H9 (cell line): Measurements from ENCODE around the gene TNFAIP2. TPM values are rescaled to one million over a fixed set of nuclear protein-coding genes. Genes with fewer than 3 reads are reported as not detected.

Experiments
- DNase-seq: peaks from one replicate; pipeline ENCODE4 v3.0.0-alpha.2; 2017
- H2AFZ ChIP-seq: one replicate; pipeline ENCODE4 v1.6.1; 2013; ENCODE audit warnings: mild to moderate bottlenecking, low read length, control low read depth, moderate library complexity
- H2AK5ac ChIP-seq: 2 replicates; pipeline ENCODE4 v1.6.1; 2013; ENCODE audit warnings: low read length, control low read depth, mixed read lengths; ENCODE audit not compliant: insufficient read length
- H2BK120ac ChIP-seq: one replicate; pipeline ENCODE4 v1.6.1; 2013; ENCODE audit warnings: low read depth, mild to moderate bottlenecking, low read length, control low read depth, inconsistent platforms; ENCODE audit not compliant: poor library complexity, severe bottlenecking
- H2BK12ac ChIP-seq: 2 replicates; pipeline ENCODE4 v1.6.1; 2013; ENCODE audit warnings: low read length, control low read depth, mixed read lengths, low read depth; ENCODE audit not compliant: insufficient read length
- H2BK15ac ChIP-seq: 2 replicates; pipeline ENCODE4 v1.6.1; 2013; ENCODE audit warnings: low read depth, low read length, control low read depth
- H2BK20ac ChIP-seq: one replicate; pipeline ENCODE4 v1.6.1; 2013; ENCODE audit warnings: low read depth, mild to moderate bottlenecking, low read length, control low read depth, inconsistent platforms; ENCODE audit not compliant: poor library complexity, severe bottlenecking
- H2BK5ac ChIP-seq: 2 replicates; pipeline ENCODE4 v1.6.1; 2013; ENCODE audit warnings: low read length, control low read depth, mixed read lengths; ENCODE audit not compliant: insufficient read length
- H3K14ac ChIP-seq: 2 replicates; pipeline ENCODE4 v1.6.1; 2013; ENCODE audit warnings: low read length, control low read depth; ENCODE audit not compliant: insufficient read depth
- H3K18ac ChIP-seq: 2 replicates; pipeline ENCODE4 v1.6.1; 2013; ENCODE audit warnings: low read depth, mild to moderate bottlenecking, mixed read lengths, low read length, control low read depth; ENCODE audit not compliant: insufficient read length
- H3K23ac ChIP-seq: 2 replicates; pipeline ENCODE4 v1.6.1; 2013; ENCODE audit warnings: low read length, control low read depth, mixed read lengths, low read depth; ENCODE audit not compliant: insufficient read length
- H3K23me2 ChIP-seq: 2 replicates; pipeline ENCODE4 v1.6.1; 2013; ENCODE audit warnings: low read depth, mild to moderate bottlenecking, mixed read lengths, low read length, control low read depth; ENCODE audit not compliant: insufficient read length, poor library complexity, severe bottlenecking
- H3K27ac ChIP-seq: 2 replicates; pipeline ENCODE4 v1.5.1; 2013; ENCODE audit warnings: low read length, control low read depth, mixed read lengths, low read depth; ENCODE audit not compliant: insufficient read length
- H3K27me3 ChIP-seq: 2 replicates; pipeline ENCODE4 v1.6.1; 2013; ENCODE audit warnings: low read length, control low read depth, inconsistent platforms; ENCODE audit not compliant: insufficient read depth
- H3K4ac ChIP-seq: 2 replicates; pipeline ENCODE4 v1.6.1; 2013; ENCODE audit warnings: low read depth, mild to moderate bottlenecking, control low read depth, inconsistent platforms, low read length, moderate library complexity
- H3K4me1 ChIP-seq: 2 replicates; pipeline ENCODE4 v1.6.1; 2013; ENCODE audit warnings: low read length, control low read depth, inconsistent platforms; ENCODE audit not compliant: insufficient read depth
- H3K4me2 ChIP-seq: 2 replicates; pipeline ENCODE4 v1.6.1; 2013; ENCODE audit warnings: low read length, control low read depth, mixed read lengths; ENCODE audit not compliant: insufficient read length, insufficient read depth
- H3K56ac ChIP-seq: 2 replicates; pipeline ENCODE4 v1.6.1; 2013; ENCODE audit warnings: low read depth, mild to moderate bottlenecking, mixed read lengths, low read length, control low read depth; ENCODE audit not compliant: insufficient read length
- H3K79me1 ChIP-seq: 2 replicates; pipeline ENCODE4 v1.6.1; 2013; ENCODE audit warnings: low read depth, mild to moderate bottlenecking, moderate library complexity, low read length, control low read depth, inconsistent platforms; ENCODE audit not compliant: insufficient read depth, poor library complexity, severe bottlenecking
- H3K79me2 ChIP-seq: 2 replicates; pipeline ENCODE4 v1.6.1; 2013; ENCODE audit warnings: low read length, control low read depth, inconsistent platforms; ENCODE audit not compliant: insufficient read depth
- H3K9ac ChIP-seq: 2 replicates; pipeline ENCODE4 v1.6.1; 2013; ENCODE audit warnings: low read length, control low read depth, mixed read lengths; ENCODE audit not compliant: insufficient read length; ENCODE audit errors: extremely low read depth
- H3K9me3 ChIP-seq: one replicate; pipeline ENCODE4 v1.6.1; 2013; ENCODE audit warnings: low read depth, low read length, inconsistent platforms; ENCODE audit not compliant: control insufficient read depth
- H3T11ph ChIP-seq: one replicate; pipeline ENCODE4 v1.6.1; 2013; ENCODE audit warnings: mild to moderate bottlenecking, low read length, control low read depth, inconsistent platforms
- H4K20me1 ChIP-seq: one replicate; pipeline ENCODE4 v1.6.1; 2013; ENCODE audit not compliant: control insufficient read depth, insufficient read length, insufficient read depth
- H4K5ac ChIP-seq: 2 replicates; pipeline ENCODE4 v1.6.1; 2013; ENCODE audit warnings: low read depth, mild to moderate bottlenecking, mixed read lengths, low read length, control low read depth; ENCODE audit not compliant: insufficient read length
- H4K8ac ChIP-seq: replicated peaks from 2 replicates; pipeline ENCODE4 v1.6.1; 2013; ENCODE audit warnings: low read length, control low read depth, mixed read lengths, low read depth; ENCODE audit not compliant: insufficient read length
- H4K91ac ChIP-seq: 2 replicates; pipeline ENCODE4 v1.6.1; 2013; ENCODE audit warnings: low read depth, mild to moderate bottlenecking, moderate library complexity, mixed read lengths, low read length, control low read depth; ENCODE audit not compliant: insufficient read length
- H3K27ac Mint-ChIP-seq, 3 experiments: 2 replicates in 2 of 3; 3 replicates in 1 of 3; pipeline ENCODE4 v1.8.0; 2020 to 2021; ENCODE audit warnings: mixed read lengths in 3 of 3, mild to moderate bottlenecking in 1 of 3, moderate library complexity in 1 of 3
- H3K27me3 Mint-ChIP-seq: 2 replicates; pipeline ENCODE4 v1.8.0; 2021; ENCODE audit warnings: low read depth, mild to moderate bottlenecking, moderate library complexity, mixed read lengths
- H3K36me3 Mint-ChIP-seq, 3 experiments: 2 replicates in 2 of 3; 3 replicates in 1 of 3; pipeline ENCODE4 v1.8.0; 2020 to 2021; ENCODE audit warnings: low read depth in 3 of 3, mixed read lengths in 3 of 3; ENCODE audit not compliant: insufficient read depth in 1 of 3
- H3K4me1 Mint-ChIP-seq, 2 experiments: 2 replicates each; pipeline ENCODE4 v1.8.0; 2020; ENCODE audit warnings: mixed read lengths in 2 of 2
- H3K4me3 Mint-ChIP-seq, 2 experiments: 2 replicates in 1 of 2; 3 replicates in 1 of 2; pipeline ENCODE4 v1.8.0; 2020 to 2021; ENCODE audit warnings: mild to moderate bottlenecking in 2 of 2, mixed read lengths in 2 of 2, moderate library complexity in 1 of 2
- H3K9me3 Mint-ChIP-seq, 2 experiments: 2 replicates in 1 of 2; 3 replicates in 1 of 2; pipeline ENCODE4 v1.8.0; 2020; ENCODE audit warnings: mild to moderate bottlenecking in 2 of 2, mixed read lengths in 2 of 2, moderate library complexity in 1 of 2
- CTCF ChIP-seq: fragments of 200-600 bp; sonication (generic); conservative IDR thresholded peaks from 3 replicates; pipeline ENCODE4 v1.8.0; 2021; ENCODE audit warnings: antibody characterized with exemption, mild to moderate bottlenecking
- WGBS: extraction: QIAGEN DNeasy Blood & Tissue Kit; methylation state at CpG from one replicate; pipeline ENCODE4 v1.1.7; 2013; ENCODE audit warnings: missing lambda C conversion rate, low lambda C conversion rate, mixed read lengths; ENCODE audit not compliant: insufficient read length; ENCODE audit errors: extremely low coverage; 5-methylcytosine and 5-hydroxymethylcytosine counted together
- long read RNA-seq: library from polyadenylated mRNA; unstranded; transcript quantifications from one replicate; pipeline ENCODE4 v2.0.0, GENCODE V29; 2020
- total RNA-seq: library from RNA; stranded (reverse); gene quantifications from 2 replicates; pipeline ENCODE4 v1.2.1, GENCODE V29; 2021

The TNFAIP2 gene
- 29.3 and 29.7 TPM in 2 replicates for total RNA-seq
- long read RNA-seq, partial matches to known transcripts = 0 of 6 reads
- long read RNA-seq, other reads (novel, unspliced or antisense) = 6 of 6 reads

- DNase-seq = peak; percentile 82
- Histone ChIP-seq H2BK120ac (no peak within 1 kb of the TSS), H4K5ac (no peak within 1 kb of the TSS), H2AK5ac (no peak within 1 kb of the TSS), H3K27me3 (no peaks in the 10 kb centered on the region), H3K4ac (no peak within 1 kb of the TSS), H3K27ac (no peak within 1 kb of the TSS), H2BK5ac (no peak within 1 kb of the TSS), H4K91ac (no peak within 1 kb of the TSS), H4K20me1 (peaks cover 8% of the 10 kb centered on the region), H4K8ac (no peak within 1 kb of the TSS), H3T11ph (no peak within 1 kb of the TSS), H3K4me2 (peak within 1 kb of the TSS; percentile 7), H2BK12ac (no peak within 1 kb of the TSS), H3K9ac (no peak within 1 kb of the TSS), H3K56ac (no peak within 1 kb of the TSS), H3K23ac (no peak within 1 kb of the TSS), H3K4me1 (peaks cover 4% of the 10 kb centered on the region; the same call in 1 of the 2 replicates), H3K79me2 (no peaks in the 10 kb centered on the region), H2AFZ (no peak within 1 kb of the TSS), H3K79me1 (no peaks in the 10 kb centered on the region), H3K9me3 (no peaks in the 10 kb centered on the region), H3K14ac (peak within 1 kb of the TSS; percentile 61; the same call in 1 of the 2 replicates), H2BK15ac (no peak within 1 kb of the TSS), H2BK20ac (no peak within 1 kb of the TSS), H3K18ac (no peak within 1 kb of the TSS), H3K23me2 (no peaks in the 10 kb centered on the region)
- Mint-ChIP-seq H3K4me3 (peak within 1 kb of the TSS; percentile 57 to 68; a peak in 4 of 5 replicates), H3K4me1 (peaks cover 17 to 25% of the 10 kb centered on the region in 2 experiments), H3K27ac (no peak within 1 kb of the TSS; a peak in 1 of 7 replicates), H3K27me3 (peaks cover 37% of the 10 kb centered on the region), H3K9me3 (no peaks in the 10 kb centered on the region), H3K36me3 (peaks cover 0 to 3% (median 0%) of the 10 kb centered on the region in 3 experiments; a peak in 3 of 7 replicates)
- whole genome bisulfite sequencing = no CpG with 5 or more reads among the region's 74 CpGs
- TF ChIP-seq CTCF = no peak
Measured at GRCh38 chr14:103122947-103123633, at the start of gene TNFAIP2. TNFAIP2 (plus strand) TSS chr14:103123461; CDS start chr14:103126458, 2,997 bp downstream.
